M059J (cell line): Measurements from ENCODE around the gene DSEL. TPM values are rescaled to one million over a fixed set of nuclear protein-coding genes. Genes with fewer than 3 reads are reported as not detected.

ENCODE experiments used
- DNase-seq: peaks from one replicate; pipeline ENCODE4 v3.0.0-alpha.2; 2012; ENCODE audit warnings: low read depth
- total RNA-seq: library from RNA; depleted of rRNA; stranded (reverse); fragments of >200 nt; shearing (Covaris generic); gene quantifications from 2 replicates; pipeline ENCODE4 v1.2.3, GENCODE V29; 2014; rRNA removed

DSEL gene
- total RNA-seq = 26.3 and 40.3 TPM in 2 replicates

DNA sequence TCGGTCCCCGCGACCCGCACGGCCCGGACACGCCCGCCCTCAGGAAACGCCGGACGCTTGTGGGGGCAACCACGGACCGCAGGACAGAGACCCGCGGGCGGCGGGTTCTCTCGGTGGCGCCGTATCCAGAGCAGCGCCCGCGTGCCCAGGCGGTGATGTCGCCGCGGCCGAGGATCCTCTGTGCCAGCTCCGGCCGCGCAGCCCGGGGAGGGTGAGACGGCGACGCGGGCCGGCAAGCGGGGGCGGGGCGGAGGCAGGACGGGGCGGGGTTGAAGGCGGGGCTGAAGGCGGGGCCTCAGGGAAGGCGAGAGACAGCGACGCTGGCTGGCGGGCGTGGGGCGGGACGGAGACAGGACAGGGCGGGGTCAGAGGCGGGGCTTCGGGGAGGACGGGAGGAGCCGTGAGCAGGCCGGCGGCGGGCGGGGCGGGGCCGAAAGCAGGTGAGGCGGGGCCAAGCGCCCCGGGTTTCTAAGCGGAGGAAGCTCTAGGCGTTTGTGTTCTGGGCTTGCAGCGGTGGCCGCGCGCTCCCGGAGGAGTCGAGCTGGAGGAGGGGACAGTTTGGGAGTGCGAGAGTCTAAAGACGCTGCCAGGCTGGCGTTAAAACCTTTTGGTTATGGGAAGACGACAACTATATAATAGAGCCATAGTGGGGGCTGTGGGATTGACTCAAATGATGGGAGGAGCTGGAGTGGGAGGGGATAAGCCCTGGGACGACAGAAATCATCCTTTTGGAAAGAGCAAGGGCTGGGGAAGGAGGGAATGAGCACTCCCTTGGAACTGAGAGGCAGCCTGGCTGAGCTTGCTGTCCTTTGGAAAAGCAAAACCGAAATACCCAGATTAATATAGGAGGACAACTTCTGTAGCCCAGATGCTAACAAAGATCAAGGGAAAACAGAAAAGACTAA is at the start of gene DSEL:
Gene DSEL (minus strand): TSS at position 182 of the 905 bp plus-strand sequence. CDS start 2,112 bp downstream, outside the sequence.
- DNase-seq = peak; percentile 90

DNA sequence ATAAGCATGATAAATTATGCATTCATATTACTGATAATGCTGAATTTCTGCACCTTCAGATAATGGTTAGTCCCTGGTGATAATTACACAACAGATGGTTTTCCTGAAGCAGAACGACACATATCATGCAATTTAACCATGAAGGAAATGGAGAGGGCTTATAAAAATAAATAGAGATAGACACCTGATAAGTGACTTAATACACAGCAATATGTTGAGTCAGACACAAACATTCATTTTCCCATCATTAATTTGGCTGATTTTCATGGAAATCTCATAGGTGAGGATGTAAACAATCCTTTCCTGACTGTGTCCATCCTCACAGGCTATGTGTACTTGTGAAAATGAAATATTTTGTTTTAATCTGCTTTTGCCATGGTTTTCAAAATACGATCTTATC is 36.9 kb upstream of the DSEL start:
- DNase-seq = peak; percentile 20

DNA sequence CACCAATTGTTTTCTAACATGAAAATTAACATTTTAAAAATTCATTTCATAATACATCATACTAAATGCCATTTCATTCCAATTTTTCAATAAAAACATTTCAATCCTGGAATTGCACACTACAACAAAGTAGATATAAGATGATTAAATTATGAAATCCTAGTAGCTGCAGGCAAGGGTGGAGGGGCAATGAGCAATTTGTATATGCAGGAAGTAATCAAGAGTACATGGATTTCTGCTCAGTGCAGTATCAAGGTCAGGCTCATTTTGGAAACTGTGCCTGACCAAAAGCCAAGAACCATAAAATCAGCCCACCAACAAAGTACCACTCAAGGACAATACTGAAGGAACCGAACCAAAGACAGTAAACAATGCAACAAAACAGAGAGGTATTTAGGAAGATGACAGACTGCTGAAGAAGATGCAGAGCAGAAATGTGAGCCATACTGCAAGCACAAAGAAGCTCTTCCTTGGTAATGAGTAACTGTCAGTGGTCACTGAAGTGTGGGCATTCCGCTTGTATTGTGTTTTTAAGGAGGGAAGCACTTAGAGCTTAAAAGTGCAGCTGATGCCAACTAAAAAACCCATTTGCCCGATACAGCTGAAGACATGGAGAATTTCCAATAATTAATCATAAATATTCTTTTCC is 34.5 kb upstream of the DSEL start:
- DNase-seq = no peak

DNA sequence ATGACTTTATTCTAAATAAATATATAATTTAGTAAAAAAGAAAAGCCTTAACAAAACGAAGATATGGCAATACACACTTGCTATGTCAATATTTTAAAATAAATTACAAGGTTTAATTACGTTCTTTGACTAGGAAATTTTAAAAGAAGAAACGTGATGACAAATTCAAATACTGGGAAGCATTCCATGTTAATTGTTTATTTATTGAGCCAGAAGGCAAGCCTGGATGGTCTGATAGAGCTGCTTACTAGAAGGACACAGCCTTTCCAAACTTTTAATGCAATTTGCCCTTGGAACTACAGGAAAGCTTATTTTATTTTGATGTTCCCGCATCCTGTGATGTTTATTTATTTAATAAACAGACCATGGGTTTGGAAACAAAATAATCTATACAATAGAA is 33.4 kb upstream of the DSEL start:
- peak; percentile 17 for DNase-seq

DNA sequence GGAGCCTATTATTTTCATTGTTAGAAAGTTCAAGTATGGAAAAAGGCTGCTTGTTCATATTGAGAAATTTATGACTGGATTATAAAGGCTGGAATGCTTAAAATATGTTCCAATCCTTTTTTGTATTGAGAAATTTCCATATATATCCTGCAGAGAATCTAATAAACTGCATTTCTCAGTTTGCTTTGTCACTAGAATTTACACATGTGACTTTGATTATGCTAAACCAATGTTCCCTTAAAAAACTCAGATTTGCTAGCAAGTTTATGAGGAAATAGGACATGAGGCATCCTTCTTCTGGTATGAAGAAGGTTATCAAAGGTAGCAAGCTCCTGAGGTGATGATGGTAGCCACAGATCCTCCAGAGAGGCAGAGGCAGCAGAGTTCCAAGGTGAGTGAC is 29.2 kb upstream of the DSEL start:
- DNase-seq = no peak

DNA sequence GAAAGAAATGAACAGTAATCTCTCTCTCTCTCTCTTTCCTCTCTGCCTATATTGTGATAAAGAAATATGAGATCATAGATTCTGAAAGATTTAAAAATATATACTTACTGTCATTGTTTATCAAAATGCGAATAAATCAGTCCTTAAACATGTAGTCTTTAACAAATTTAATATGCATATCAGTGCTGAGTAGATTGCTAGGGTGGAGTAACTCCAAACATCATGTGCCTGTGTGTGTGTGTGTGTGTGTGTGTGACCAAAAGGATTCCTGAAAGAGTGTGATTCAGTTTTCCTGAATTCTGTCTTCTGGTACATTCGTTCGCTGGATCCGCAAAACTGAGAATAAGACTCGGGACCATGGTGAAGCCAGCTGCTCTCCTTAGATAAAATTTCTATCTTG is 24.0 kb upstream of the DSEL start:
- DNase-seq = no peak

DNA sequence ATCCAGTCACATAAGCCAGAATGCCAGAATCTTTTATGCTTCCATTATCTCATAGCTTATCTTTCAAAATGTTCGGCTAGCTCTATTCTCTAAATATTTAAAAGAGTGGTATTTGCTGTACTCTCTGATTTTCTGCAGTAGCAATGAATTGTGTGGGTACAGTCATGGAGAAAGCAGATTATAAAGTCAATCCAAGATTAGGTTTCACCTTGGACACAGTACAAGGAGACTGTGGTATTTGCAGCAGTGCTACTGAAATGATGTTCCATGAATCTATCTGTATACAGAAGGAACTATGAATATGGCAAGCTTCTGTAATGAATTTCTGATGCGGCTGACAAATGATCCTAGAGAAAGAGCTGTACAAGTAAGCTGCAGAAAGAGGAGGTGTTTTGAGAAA is 15.4 kb upstream of the DSEL start:
- DNase-seq = no peak

DNA sequence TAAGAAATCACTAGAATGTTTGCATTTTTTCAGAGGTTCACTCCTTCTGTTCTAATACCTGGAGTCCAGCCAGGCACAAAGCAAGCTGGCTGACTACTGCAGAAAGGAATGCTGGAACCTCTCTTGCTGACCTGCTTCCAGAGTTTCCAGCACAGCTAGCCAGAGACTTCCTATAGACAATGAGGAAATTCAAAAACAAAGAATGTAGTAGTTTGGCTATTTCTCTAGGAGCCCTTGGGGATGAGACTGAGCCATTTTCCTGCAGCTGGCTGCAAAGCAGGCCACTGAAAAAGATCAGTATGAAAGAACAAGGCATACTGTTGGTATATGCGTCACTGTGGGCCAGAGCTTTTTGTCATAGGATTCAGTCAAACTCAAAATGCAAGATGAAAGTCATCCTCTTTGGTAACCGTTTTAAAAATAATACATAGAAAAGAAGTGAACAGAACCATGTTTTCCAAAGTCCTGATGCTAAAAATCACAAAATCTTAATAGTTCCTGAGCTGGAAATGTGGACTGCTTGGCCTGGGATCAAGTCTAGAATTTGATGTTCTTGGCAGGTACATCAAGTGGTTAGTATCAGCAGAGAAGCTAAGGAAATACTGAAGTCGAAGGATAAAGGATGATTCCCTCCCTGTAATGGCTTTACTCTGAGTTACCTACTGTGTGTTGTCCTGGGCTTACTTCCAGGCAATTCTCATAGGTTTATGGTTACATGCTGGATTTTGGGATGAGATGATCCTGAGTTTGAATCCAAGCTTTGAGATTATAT is 9.0 kb upstream of the DSEL start:
- DNase-seq = peak; percentile 97

DNA sequence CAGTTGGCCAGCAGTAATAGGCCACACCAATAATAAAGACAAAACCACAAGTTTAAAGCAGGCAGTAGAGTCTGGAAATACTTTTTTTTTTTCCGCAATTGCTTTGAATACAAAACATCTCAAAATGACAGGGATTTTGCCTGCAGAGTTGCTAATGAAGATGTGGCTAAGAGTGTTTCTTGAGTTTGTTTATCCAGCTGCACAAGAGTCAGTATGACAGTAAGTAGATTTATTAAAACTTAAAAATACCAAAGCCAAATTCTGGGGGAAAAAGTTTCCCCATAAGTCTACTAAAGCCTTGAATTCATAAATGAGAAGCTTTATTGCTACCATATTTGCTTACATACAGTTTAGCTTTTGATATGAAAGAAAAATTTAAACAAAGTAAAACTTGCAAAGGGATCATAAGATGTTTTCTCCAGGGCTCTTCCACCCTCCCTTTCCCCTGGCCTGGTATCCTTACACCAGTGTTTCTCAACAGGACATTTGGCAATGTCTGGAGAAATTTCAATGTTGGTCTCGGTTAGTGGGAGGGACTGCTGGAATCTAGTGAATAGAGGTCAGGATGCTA is 3.9 kb upstream of the DSEL start:
- DNase-seq = peak; percentile 40

DNA sequence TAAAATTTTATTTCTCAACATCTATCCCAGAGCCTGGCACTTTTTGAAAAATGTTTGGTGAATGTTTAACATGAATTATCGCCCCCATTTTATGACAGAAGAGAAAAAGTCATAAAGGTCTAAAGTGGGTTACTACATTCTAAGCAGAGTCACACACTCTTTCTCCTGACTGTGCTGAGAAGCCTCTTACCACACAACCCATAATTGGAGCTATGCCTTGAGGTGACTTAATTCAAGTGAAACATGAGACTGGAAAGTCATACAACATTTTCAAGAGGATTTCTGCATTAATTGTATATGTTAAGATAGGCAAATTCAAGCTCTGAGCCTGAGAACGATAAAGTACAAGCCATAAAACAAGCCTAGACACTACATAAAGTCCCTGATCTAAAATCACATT is 3.1 kb upstream of the DSEL start:
- DNase-seq = peak; percentile 48

DNA sequence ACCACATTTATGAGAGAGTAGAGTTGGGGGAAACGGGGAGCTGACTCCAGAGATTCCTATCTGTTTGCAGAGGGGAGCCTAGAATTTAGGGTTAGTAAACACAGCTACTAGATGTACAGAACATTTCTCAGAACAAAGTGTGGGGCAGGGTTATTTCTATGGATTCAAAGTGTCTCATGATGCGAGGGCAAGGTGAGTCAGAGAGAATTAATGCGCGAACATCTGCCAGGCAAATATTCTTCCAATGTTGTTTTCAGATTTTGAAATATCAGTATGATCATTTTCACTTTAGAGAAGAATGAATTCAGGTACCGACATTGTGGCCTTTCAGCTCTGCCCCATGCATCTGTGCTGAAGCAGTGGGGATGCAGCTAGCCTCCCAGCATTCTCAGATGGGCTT is 2.0 kb upstream of the DSEL start:
- no peak for DNase-seq

DNA sequence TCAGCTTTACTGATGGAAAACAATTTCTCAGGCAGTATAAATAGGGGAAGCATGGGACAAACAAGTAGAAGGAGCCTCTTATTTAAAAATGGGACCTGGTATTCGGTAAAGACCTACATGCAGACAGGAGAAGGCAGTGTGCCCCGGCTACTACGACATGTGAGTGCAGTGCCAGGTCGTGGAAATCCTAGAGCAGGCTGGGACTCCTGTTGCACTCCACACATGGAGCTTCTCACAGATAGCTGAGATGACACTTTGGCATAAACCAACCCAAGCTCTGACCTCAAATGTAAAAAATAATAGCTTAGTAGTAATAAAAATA is 885 bp upstream of the DSEL start:
- DNase-seq = peak; percentile 30

DNA sequence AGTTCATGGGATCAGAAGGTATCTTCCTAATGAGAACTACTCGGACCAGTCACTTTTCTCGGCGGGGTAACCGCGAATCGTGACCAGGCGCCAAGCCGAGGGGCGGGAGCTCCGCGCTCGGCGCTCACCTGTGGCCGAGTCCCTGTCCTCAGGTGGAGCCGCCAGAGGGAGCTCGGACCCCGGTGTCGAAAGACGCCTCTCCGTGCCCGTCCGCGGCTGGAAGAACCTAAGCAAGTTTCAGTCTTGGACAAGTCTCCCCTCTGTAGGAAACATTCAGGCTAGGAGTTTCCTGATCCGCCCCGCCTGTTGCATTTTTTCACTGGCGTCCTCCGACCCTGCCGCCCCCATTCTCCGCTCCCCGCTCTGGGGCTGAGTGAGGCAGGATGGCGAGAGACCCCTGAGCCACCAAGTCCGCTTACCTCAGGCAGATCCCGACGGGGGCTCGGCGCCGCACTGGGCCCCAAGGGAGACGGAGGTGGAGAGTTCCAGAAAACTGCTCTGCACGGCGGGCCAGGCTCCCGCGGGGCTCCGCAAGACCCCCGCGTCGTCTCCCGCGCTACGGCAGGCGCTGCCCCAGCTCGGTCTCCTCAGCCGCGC is 480 bp downstream of the DSEL start:
- DNase-seq = peak; percentile 90

DNA sequence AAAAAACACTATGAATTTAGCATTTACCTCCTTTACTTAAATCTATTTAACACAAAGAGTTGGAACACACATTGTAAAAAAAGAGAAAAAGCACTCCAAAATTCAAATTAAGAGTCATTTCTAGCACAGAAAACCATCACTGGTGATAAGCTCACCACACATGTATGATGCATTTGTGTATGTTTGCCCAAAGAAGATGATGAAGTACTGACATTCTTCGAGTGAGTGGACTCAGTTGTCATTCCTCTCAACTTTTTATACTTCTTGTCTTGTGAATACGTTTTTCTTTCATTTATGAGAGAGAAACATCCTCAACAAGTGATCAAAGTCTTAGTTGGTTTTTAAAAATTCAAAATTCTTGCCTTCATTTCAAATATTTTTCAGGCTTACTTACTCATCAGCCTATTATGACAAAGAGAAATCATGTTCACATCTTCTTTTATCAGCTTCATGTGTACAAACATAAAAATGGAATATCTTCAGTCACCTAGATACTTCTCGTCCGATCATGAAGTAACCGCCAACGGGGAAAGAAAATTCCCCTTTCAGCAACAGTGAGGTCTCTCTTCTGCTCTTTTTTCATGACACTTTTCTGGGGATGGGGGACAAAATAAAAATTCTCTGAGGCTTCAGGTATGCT is 1.5 kb downstream of the DSEL start:
- no peak for DNase-seq

DNA sequence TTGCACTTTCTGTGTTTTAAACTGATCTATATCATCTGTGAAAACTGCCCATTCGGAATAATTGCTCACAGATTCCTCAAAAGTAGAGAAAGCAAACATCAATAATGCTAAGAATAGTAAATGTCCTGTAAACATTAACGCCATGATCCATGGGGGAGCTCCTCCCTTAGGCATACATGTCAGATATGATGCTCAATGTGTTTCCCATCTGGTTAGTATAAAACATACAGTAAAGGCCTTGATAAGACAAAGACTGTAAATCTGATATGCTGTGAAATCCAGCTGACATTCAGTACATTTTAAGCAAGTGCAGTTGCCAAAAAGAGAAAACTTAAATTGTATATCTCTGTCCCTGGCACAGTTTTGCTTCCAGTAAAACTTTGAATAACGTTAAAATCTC is 2.1 kb downstream of the DSEL start:
- no peak for DNase-seq

DNA sequence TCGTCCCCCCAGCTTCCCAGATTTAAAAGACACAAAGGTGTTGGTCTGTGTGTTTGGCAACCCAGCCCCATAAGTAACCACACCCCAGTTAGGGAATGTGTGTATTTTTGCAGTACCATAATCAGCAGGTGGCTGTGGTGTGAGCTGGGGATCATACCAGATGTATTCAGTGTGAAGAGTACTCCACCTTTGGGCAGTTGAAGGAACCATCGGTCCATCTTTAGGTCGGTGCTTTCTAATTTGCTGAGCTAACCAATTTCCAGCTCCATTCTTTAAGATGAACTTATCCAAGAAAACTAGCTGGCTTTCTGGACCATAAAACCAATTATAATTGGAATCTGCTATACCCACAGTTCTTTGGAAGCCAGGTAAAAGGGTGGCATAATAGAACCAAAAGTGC is 3.2 kb downstream of the DSEL start:
- DNase-seq = peak; percentile 46

DNA sequence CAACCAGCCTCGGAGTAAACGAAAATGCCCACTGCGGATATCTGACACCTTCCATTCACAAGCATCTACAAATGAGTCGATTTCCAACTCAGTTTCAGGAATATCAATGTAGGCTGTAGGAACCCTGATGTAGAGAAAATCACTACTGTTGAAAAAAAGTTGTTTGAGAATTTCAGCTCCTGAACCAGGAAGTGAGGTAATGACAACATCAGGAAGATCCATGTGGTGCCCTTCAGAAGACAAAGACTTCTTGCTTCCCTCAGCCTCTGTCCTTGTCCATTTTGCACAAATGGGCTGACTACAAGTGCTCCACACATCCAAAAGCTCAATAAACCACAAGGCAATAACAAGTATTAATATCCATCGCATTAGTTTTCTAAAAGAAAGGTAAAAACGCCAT is 4.7 kb downstream of the DSEL start:
- DNase-seq = no peak

DNA sequence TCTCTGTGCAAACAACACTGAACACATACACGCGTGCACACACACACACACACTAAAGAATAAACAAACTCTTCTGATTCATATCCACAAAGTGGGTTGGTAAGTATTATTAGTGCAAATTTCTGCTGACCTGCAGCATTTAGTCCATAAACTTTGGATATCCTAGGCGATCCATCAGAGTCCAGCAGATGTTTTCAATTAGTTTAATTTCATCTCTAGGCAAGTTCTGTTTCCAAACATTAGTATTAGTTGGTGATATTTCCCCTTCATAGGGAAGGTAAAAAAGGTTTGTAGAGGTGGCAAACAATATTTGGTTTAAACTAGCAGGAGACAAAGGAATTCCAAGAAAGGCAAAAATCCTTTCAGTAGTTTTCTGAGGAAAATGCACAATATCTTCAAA is 5.7 kb downstream of the DSEL start:
- no peak for DNase-seq

DNA sequence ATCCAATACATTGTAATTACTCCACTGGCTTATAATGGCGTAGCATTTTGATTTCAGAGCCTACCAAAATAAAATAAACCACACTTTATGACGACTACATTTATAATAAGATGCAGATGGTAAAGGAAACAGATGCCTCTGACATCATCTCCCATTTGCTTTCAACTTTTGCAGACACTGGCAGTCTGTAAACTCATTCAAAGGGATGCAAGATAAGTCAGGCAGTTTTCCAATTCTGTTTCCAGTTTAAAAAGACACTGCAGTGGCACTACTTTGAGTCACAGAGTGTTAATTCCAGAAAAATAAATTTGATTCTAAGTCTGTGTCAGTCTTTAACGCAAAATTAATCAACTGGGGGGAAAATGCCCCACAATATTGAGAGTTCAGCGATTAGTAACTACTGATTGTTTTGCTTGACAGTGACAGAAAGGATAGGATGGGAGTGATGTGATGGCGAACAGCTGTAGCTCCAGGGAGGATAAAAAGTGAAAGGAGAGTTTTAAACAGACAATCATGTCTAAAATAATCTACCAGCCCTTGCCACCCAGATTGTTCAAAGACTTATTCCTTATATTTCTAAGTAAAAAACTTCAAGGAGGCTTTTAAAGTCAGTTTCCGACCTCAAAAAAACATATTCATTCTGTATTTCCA is 6.7 kb downstream of the DSEL start:
- DNase-seq = peak; percentile 28

DNA sequence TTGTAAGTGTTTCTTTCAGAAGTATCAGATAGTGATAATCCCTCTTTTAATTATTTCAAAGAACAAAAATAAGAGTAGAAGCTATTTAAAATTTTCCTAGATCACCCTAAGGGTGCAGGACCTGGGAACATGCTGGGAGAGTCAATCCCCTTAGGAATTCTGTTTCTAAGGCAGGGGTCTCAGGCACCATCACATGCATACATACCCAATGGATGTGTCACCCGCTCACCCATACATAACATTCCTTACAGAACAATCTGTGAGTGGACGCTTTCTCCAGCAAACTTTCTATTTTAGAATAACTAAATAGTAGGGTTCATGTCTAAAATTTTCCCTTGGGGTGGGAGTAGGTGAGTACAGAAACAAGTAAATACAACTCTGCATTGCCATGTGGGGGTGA is 8.4 kb downstream of the DSEL start:
- no peak for DNase-seq

DNA sequence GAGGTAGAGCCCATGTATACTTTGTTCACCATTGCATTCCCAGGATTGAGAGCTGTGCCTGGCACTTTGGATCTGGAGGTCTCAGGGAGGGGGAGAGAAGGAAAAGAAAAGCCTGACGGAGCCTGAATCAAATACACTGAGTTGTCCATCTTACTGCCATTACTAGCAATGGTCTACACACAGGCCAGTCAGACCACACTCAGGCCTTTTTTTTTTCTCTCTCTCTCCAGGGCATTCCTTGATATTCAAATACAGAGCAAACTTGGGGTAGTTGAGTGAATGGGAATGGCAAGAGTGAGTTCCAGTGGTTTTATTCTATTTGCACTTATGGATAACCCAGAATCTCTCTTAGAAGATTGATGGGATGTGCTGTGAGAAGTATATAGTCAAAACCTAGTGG is 11.8 kb downstream of the DSEL start:
- DNase-seq = no peak
